Mesothelial cell of epicardium (in vitro differentiated cells): Measurements from ENCODE around the gene LIPG. TPM values are rescaled to one million over a fixed set of nuclear protein-coding genes. Genes with fewer than 3 reads are reported as not detected.

ENCODE experiments used
- DNase-seq, 2 experiments: peaks; one replicate each; pipeline ENCODE4 v3.0.0; 2021; ENCODE audit warnings: low spot score in 2 of 2; ENCODE audit not compliant: unreplicated experiment in 2 of 2
- H3K27ac Mint-ChIP-seq: 2 replicates; pipeline ENCODE4 v1.8.0; 2021; ENCODE audit warnings: mixed read lengths
- H3K27me3 Mint-ChIP-seq: 2 replicates; pipeline ENCODE4 v1.8.0; 2021; ENCODE audit warnings: low read depth, mixed read lengths
- H3K36me3 Mint-ChIP-seq: 2 replicates; pipeline ENCODE4 v1.8.0; 2021; ENCODE audit warnings: mixed read lengths
- H3K4me1 Mint-ChIP-seq: 2 replicates; pipeline ENCODE4 v1.8.0; 2021; ENCODE audit warnings: mixed read lengths
- H3K4me3 Mint-ChIP-seq: 2 replicates; pipeline ENCODE4 v1.8.0; 2021; ENCODE audit warnings: mild to moderate bottlenecking, moderate library complexity, mixed read lengths
- H3K9me3 Mint-ChIP-seq: 2 replicates; pipeline ENCODE4 v1.8.0; 2021; ENCODE audit warnings: mixed read lengths
- total RNA-seq: library from RNA; stranded (reverse); gene quantifications from 3 replicates; pipeline ENCODE4 v1.2.1, GENCODE V29; 2021
- TF ChIP-seq, protein P1 (sequence below): fragments of 200-600 bp; sonication (generic); IDR thresholded peaks from one replicate; pipeline ENCODE4 v1.5.0; 2021; ENCODE audit warnings: antibody characterized with exemption; ENCODE audit not compliant: unreplicated experiment

Gene LIPG
- total RNA-seq, 1 donor from 2014 or later = 26.0 TPM

DNA sequence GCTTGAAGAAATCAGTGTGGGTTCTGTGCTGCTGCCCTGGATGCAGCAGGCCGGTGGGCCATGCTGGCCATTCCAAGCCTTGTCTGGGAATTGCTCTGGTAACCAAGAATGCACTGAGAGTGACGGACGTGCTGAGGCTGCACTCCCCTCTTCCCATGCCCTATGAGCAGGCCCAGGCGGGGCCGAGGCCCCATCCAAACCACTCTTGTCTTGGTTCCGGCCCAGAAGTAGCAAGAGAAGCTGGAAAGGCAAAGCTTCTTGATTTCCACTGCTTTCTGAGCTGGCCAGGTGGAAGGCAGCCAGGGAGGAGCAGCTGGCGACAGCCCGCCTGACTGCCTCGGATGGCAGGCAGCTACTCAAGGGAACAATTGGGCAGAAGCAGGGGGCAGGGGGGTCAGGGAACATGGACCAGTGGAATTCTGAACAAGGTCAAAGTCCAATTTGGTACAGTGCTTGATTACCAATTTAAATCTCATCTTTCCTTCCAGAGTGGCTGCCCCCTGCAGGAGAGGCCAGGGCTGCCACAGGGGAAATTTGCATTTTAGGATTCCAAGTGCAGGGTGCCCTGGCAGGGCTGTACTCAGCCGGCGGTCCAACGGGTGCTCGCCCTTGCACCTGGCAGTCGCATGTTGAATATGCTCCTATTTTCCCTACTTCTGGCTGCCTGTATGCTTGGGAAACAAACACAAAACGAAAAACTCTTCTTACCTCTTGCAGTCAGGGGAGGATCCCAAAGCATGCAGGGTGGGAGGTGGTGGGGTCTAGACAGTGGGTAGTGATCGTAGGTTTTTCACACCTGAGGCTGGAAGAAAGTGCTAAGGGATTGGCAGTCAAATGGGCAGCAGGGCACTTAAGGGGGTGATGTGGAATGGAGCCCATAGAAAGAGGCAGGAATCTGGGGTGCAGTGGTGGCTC, 67.3 kb downstream of the LIPG start:
- H3K36me3 Mint-ChIP-seq = no peaks in the 10 kb centered on the region
- H3K4me3 Mint-ChIP-seq = no peak overlapping the region
- no peaks in the 10 kb centered on the region for H3K4me1 Mint-ChIP-seq
- no peak overlapping the region for H3K27ac Mint-ChIP-seq
- H3K9me3 Mint-ChIP-seq = no peaks in the 10 kb centered on the region
- H3K27me3 Mint-ChIP-seq = peaks cover 20% of the 10 kb centered on the region
- DNase-seq = no peak
- TF ChIP-seq, protein P1, sequence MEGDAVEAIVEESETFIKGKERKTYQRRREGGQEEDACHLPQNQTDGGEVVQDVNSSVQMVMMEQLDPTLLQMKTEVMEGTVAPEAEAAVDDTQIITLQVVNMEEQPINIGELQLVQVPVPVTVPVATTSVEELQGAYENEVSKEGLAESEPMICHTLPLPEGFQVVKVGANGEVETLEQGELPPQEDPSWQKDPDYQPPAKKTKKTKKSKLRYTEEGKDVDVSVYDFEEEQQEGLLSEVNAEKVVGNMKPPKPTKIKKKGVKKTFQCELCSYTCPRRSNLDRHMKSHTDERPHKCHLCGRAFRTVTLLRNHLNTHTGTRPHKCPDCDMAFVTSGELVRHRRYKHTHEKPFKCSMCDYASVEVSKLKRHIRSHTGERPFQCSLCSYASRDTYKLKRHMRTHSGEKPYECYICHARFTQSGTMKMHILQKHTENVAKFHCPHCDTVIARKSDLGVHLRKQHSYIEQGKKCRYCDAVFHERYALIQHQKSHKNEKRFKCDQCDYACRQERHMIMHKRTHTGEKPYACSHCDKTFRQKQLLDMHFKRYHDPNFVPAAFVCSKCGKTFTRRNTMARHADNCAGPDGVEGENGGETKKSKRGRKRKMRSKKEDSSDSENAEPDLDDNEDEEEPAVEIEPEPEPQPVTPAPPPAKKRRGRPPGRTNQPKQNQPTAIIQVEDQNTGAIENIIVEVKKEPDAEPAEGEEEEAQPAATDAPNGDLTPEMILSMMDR = no peak

DNA sequence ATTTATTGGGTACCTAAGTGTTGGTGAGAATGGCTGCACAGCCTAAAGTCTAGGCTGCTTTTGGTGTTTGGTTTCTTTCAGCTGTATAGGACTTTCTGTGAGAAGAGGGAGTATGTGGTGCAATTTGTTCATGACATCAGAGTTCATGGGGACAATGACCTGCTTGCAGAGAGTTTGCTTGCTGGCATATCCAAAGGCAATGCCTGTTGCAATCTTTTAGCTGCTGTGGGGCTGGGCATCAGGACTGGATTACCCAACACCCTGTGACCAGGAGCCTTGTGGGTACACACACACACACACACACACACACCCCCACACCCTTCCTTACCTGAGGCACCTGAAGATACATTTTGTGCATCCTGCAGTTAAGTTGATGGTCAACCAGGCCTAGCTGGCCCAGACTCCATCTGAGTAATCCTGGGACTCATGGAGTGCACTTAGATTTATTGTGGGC, 68.4 kb downstream of the LIPG start:
- no peaks in the 10 kb centered on the region for H3K9me3 Mint-ChIP-seq
- no peak overlapping the region for H3K27ac Mint-ChIP-seq
- no peaks in the 10 kb centered on the region for H3K4me1 Mint-ChIP-seq
- DNase-seq = no peak
- no peaks in the 10 kb centered on the region for H3K36me3 Mint-ChIP-seq
- H3K27me3 Mint-ChIP-seq = peaks cover 18% of the 10 kb centered on the region
- TF ChIP-seq, protein P1 = no peak
- no peak overlapping the region for H3K4me3 Mint-ChIP-seq

DNA sequence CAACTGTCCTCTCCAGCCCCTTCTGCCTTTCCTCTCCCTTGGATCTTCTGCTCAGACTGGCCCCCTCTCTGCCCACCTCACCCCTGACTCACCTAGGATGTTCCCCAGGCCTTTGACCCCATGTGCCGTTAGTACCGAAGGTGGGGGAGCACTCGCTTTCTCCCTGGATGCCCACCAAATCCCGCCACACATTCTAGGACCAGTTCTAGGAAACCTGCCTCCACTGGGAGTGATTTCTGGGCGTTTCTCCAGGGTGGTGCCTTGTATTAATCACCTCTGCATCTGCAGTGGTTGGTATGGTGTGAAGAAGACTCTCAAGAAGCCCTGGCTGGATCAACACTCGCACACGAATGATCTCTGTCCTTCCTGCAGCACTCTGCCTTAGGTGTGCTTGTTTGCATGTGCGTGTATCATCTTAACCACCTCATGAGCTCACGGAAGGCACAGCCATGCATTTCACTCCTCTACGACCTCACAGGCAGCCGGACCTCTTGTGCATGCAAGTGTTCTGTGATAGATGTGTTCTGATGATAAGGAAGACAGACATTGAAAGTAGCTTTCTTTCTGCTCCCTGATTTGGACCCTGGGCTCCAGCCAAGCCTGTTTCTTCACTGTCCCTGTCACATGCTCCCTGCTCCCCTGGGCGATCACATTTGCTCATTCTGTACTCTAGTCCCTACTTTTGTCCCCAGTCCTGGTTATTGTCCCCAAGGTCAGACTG, 69.4 kb downstream of the LIPG start:
- no peaks in the 10 kb centered on the region for H3K36me3 Mint-ChIP-seq
- H3K4me3 Mint-ChIP-seq = no peak overlapping the region
- DNase-seq = no peak
- TF ChIP-seq, protein P1 = no peak
- no peak overlapping the region for H3K27ac Mint-ChIP-seq
- H3K4me1 Mint-ChIP-seq = no peaks in the 10 kb centered on the region
- H3K27me3 Mint-ChIP-seq = peaks cover 18% of the 10 kb centered on the region
- H3K9me3 Mint-ChIP-seq = no peaks in the 10 kb centered on the region

DNA sequence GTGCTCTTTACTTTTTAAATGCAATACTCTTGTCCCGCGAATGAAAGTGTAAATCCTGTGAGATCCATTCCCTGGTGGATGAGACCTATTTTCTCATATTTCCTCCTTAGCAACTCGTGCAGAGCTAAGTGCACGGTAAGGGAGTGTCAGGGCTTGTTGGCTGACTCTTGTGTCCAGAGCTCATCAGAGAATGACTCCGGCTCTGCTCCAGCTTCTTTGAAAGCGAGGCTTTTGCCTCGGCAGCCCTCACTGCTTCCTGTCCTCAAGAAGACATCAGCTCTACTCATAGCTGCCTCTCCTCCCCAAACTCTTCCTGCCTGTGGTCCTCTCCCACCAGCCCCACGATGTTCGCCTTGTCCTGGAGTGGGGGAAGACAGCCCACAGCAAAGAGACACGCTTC, 70.7 kb downstream of the LIPG start:
- Mint-ChIP-seq H3K27ac (no peak overlapping the region), H3K4me1 (no peaks in the 10 kb centered on the region), H3K36me3 (no peaks in the 10 kb centered on the region), H3K27me3 (peaks cover 18% of the 10 kb centered on the region), H3K4me3 (no peak overlapping the region), H3K9me3 (peaks cover 3% of the 10 kb centered on the region)
- TF ChIP-seq, protein P1 = no peak
- no peak for DNase-seq

DNA sequence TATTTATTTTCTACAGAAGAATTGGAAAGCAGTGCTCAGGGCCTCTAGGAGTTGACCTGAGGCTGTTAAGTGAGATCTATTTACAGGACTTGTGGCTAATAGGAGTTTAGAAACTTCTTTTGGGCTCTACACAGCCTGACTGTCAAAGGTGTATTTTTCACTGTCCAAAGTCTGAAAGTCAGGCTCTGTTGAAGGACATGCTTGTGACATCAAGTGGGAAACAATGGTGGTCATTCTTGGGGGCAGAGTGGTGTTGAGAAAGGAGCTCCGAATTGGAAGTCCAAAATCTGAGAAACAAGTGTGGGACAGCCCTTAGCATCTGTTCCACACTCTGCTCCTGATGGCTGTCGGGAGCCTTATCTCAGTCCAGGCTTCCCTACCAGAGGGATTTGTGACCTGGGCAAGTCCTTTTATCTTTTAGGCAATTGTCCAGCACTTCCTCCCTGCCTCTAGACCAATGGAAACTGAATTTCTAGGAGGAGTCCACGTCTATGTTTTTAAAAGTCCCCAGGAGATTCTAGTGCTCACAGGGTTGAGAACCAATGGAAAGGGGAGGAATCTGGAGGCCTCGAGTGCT, 76.4 kb downstream of the LIPG start:
- Mint-ChIP-seq H3K4me1 (no peaks in the 10 kb centered on the region), H3K27me3 (no peaks in the 10 kb centered on the region), H3K27ac (no peak overlapping the region), H3K36me3 (no peaks in the 10 kb centered on the region), H3K9me3 (peaks cover 5% of the 10 kb centered on the region), H3K4me3 (no peak overlapping the region)
- no peak for DNase-seq
- TF ChIP-seq, protein P1 = no peak
